Skin epidermis (tissue), 12 donors: ENCODE results near the gene PEX14.
"Not testable (repeated sequence)": the region's sequence is repeated elsewhere in the genome, so short reads cannot be mapped to it uniquely, and the experiment has no call there.

Experiments
- H3K27ac ChIP-seq, 21 experiments: fragments of 200-600 bp; sonication (generic) in 11 of 21; one replicate each; pipeline ENCODE4 v1.5.0; 2020; ENCODE audit warnings: mild to moderate bottlenecking in 3 of 21, inconsistent platforms in 2 of 21, moderate library complexity in 2 of 21
- H3K4me3 ChIP-seq, 7 experiments: fragments of 200-600 bp; sonication (generic) in 2 of 7; one replicate each; pipeline ENCODE4 v1.5.0; 2020; ENCODE audit warnings: inconsistent platforms in 2 of 7, mild to moderate bottlenecking in 2 of 7, moderate library complexity in 1 of 7

PEX14 gene, protein sequence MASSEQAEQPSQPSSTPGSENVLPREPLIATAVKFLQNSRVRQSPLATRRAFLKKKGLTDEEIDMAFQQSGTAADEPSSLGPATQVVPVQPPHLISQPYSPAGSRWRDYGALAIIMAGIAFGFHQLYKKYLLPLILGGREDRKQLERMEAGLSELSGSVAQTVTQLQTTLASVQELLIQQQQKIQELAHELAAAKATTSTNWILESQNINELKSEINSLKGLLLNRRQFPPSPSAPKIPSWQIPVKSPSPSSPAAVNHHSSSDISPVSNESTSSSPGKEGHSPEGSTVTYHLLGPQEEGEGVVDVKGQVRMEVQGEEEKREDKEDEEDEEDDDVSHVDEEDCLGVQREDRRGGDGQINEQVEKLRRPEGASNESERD

DNA sequence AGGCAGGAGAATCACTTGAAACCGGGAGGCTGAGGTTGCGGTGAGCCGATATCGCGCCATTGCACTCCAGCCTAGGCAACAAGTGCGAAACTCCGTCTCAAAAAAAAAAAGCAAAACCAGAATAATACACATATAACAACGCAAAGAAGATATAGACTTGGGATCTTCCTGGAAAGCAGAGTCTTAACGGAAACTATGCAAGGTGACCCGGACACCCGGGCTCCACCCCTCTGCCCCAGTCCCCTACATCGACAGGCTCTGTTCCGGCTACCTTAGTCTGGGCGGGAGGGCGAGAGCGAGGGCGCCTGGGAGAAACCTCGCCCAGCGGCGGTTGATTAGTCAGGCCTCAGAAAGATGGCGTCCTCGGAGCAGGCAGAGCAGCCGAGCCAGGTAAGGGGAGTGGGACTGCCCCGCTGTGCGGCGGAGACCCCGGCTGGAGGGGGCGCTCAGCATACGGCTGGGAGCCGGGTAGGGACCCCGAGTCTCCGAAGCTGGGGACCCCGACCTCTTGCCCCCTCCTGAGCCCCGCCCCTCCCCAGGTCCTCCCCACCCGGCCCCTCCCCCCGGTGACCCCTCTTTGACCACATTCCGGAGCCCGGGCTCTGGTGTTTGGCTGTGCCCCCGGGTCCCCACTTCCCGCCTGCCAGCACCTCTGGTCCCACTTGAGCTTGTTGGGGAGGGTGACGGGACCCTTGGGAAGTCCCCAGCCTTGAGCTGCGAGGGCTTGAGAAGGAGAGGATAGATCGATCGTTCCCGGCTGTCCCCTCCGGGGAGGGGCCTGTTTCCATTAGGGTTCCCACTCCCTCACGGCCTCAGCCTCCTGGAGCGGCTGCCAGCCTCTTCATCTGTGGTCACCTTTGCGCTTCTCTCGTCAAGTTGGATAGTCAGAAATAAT, at the start of gene PEX14:
PEX14 (plus strand) TSS at position 338 of the 895 bp plus-strand sequence; CDS start at position 355, 17 bp downstream.
- Histone ChIP-seq H3K4me3 (peak within 1 kb of the TSS; percentile 69 to 100 (median 95)), H3K27ac (peak within 1 kb of the TSS in 20 of 21 experiments; percentile 24 to 93 (median 87))

DNA sequence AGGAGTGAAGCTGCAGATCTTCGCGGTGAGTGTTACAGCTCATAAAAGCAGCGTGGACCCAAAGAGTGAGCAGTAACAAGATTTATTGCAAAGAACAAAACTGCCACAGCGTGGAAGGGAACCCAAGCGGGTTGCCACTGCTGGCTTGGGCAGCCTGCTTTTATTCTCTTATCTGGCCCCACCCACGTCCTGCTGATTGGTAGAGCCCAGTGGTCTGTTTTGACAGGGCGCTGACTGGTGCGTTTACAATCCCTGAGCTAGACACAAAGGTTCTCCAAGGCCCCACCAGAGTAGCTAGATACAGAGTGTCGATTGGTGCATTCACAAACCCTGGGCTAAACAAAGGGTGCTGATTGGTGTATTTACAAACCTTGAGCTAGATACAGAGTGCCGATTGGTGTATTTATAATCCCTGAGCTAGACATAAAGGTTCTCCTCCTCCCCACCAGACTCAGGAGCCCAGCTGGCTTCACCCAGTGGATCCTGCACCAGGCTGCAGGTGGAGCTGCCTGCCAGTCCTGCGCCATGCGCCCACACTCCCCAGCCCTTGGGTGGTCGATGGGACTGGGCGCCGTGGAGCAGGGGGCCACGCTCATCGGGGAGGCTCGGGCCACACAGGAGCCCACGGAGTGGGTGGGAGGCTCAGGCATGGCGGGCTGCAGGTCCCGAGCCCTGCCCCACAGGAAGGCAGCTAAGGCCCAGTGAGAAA, 48.8 kb upstream of the PEX14 start:
- H3K4me3 ChIP-seq, H3K27ac ChIP-seq: not testable (repeated sequence)

DNA sequence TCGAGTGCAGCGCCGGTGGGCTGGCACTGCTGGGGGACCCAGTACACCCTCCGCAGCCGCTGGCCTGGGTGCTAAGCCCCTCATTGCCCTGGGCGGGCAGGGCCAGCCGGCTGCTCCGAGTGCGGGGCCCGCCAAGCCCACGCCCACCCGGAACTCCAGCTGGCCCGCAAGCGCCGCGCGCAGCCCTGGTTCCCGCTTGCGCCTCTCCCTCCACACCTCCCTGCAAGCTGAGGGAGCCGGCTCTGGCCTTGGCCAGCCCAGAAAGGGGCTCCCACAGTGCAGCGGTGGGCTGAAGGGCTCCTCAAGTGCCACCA, 48.3 kb upstream of the PEX14 start:
- not testable (repeated sequence) for H3K27ac ChIP-seq

DNA sequence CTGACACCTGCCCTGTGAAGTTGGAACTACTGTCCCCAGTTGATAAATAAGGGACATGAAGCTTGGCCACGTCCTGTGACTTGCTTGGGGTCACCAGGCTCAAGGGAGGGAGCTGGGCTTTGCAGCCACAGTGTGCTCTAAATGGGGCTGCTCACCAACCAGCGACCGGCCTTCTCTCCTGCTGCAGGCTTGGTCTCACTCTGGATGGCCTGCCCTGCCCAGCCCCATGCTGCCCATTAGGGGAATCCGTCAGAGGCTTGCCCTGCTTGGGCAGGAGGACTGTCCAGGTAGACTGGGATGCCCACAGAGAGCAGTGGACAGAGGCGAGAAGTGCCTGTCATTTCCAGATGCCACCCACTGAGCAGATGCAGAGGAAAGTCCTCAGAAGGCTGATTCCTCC, 45.8 kb upstream of the PEX14 start:
- no peak overlapping the region for H3K4me3 ChIP-seq
- no peak overlapping the region for H3K27ac ChIP-seq

More for the DNA sequence above, 48.3 kb upstream of the PEX14 start:
- not testable (repeated sequence) for H3K4me3 ChIP-seq

DNA sequence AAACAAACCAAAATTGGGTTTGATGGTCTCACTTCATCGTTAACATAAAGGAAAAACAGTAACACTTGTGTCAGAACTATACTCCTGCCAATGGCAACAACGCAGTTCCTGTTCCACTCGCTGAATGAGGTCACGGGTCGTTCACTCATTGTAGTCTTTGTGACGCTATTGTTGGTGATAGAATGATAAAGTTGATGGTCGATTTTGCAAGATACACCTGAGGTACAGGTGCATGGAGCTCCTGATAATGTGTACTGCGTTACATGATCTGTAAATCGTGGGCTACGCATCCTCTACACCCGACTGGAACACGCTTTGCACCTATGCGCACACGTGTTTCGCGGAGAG, 44.9 kb upstream of the PEX14 start:
- Histone ChIP-seq H3K4me3 (peak overlapping the region; percentile 48 to 86 (median 72)), H3K27ac (peak overlapping the region in 16 of 21 experiments; percentile 25 to 81 (median 66))

DNA sequence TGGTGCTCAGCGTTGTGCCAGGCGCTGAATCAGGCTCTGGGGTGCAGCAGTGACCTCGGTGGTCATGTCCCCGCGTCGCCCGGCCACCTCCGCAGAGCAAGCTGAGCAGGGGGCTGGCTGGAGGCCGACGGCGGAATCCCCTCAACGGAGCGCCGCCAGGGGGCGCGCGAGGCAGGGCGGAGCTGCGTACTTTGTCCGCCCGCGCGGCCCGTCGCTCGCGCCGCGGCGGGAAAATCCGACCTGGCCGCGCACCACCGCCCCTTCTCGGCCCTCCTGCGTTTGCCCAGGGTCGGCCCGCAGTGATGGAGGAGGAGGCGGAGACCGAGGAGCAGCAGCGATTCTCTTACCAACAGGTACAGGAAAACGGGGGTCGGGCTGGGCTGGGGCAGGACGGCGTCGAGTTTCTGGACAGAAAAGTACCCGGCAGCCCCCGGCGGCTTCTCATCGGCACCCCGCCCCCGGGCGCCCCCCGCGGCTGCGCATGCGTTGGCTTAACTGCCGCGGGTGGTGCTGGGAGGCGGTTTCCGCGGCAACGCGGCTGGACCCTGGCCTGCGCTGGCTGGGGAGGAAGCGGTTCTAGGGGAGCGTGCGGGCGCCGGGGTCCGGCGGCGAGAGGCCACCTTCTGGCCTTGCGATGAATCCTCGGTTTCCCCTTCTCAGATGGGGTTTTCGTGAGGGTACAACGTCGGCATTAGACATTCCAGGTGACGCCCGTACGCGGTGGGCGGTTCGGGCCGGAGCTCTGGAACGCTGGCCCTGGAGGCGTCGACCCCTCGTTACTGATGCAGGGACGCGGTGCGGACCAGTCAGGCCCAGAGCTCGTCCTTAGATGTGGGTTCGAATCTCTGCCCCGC, 44.3 kb upstream of the PEX14 start, which contains the start of gene CENPS:
CENPS (plus strand) TSS at position 218 of the 854 bp plus-strand sequence; CDS start at position 303, 85 bp downstream.
- peak within 1 kb of the TSS; percentile 48 to 86 (median 72) for H3K4me3 ChIP-seq
- peak within 1 kb of the TSS in 20 of 21 experiments; percentile 22 to 81 (median 70) for H3K27ac ChIP-seq

DNA sequence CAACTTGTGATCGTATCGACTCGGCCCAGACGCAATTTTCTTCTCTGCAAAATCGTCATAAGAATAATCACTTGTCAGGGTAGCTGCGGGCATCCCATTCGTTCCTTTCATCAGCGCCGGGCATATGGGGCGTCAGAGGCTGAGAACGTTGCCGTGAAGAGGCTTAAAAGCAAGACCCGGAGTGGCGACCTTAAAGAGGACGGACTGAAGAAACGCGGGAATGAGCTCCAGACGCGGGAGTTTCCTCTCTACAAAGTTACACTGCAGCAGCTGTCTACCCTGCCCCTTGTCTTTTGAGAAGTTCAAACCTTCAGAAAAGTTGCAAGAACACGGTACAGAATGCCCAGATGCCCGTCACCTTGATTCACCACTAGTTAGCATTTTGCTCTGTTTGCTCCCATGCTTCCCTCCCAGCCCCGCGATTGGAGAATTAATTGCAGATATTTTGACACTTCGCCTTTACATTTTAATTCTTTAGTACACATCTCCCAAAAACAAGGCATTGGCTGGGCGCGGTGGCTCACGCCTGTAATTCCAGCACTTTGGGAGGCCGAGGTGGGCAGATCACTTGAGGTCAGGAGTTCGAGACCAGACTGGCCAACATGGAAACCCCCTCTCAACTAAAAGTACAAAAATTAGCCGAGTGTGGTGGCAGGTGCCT, 43.5 kb upstream of the PEX14 start:
- Histone ChIP-seq H3K27ac (peak overlapping the region in 18 of 21 experiments; percentile 25 to 81 (median 72)), H3K4me3 (peak overlapping the region; percentile 48 to 86 (median 72))

DNA sequence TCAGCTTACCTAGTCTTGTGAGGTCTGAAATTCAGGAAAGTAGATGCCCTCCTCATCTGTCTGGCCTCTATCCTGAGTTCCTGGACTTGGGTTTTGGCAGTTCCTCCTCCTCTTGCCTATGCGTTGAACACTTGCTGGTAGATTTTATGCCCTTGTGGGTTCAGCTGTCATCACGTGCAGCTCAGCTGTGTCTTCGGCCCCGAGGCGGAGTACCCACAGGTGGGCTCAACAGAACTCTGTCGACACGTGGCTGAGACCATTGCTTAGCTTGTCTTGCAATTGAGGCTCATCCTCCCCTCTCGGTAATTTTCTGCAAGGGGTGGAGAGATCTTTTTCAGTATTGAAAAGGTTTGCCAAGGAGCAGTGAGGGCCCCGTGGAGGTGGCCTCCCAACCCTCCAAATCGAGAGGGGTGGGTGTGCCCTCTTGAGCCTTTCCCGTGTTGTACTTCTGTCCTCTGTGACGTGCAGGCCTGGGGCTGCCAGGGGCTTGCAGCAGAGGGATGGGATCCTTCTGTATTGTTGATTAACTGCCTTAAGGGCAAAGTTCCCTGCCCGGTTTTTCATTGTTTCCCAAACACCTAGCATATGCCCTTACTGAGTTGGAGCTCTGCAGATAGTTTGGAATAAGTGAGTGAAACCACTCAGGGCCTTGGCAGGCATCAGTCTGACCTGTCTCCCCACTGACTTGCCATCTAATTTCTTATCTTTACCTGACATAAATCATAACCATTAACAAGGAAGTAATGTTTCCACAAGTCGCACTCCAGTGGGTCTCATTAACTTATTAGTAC, 41.6 kb upstream of the PEX14 start:
- no peak overlapping the region for H3K27ac ChIP-seq
- no peak overlapping the region for H3K4me3 ChIP-seq

DNA sequence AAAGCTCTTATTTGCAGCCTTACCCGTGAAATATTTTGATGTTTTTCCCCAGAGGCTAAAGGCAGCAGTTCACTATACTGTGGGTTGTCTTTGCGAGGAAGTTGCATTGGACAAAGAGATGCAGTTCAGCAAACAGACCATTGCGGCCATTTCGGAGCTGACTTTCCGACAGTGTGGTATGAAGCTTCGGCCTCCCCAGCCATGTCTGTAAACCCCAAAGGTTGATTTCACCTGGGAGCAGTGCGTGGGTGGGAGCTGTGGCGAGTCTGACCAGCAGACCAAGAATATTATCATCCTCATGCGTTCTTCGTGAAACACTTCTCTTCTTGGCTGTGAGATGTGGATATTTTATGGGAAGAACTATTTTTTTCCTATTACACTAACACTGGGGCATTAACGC, 41.0 kb upstream of the PEX14 start:
- H3K27ac ChIP-seq: no peak overlapping the region
- no peak overlapping the region for H3K4me3 ChIP-seq

DNA sequence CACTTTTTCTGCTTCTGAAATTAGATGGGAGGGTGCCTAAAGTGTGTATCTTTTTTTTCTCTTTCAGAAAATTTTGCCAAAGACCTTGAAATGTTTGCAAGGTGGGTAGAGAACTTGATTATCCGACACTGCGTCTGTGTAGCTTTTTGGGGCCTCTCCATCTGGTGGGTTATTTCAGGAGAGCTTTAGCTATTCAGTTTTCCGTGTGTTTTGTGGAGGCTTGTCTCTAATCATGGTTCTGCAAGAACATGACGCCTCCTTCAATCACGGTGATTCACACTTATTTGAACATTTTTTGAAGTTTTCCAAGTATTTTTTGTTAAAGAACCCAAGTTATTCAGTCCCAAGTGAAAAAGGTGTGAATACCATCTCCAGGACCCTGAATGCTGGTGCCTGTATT, 40.2 kb upstream of the PEX14 start:
- Histone ChIP-seq H3K4me3 (no peak overlapping the region), H3K27ac (no peak overlapping the region)

DNA sequence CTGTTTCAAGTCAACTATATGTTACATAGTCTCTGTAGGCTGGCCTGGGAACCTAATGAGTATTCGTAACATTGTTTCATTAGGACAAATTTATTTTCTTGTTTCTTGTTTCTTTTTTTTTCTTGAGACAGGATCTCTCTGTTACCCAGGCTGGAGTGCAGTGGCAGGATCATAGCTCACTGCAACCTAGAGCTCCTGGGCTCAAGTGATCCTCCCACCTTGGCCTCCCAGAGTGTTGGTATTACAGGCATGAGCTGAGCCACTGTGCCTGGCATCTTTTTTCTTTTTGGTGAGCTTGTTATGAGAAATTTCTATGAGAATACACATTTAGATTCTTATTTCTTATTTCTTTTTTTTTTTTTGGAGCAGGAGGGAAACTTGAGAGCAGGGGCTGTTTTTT, 37.7 kb upstream of the PEX14 start:
- H3K27ac ChIP-seq: no peak overlapping the region
- H3K4me3 ChIP-seq: no peak overlapping the region

DNA sequence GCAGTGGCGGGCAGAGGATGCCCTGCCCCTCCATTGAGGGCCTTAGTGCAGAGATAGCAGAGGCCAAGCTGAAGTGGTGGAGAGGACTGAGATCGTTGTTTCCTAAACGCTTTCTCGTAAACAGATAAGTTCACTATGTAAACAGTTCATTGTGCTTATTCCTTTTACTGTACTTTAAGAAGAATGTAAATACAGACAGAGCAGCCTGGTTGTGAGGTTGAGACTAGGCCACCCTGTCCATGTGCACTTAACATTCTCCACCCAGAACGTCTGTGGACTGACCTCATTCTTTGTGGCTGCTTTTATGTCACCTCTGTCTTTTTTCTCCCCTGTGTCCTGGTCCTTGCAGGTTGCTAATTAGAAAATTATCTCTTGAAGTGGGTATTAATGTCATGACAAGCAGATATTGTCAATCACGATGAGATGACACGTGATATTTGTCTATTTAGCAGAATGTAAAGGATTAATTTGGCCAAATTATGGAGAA, 36.0 kb upstream of the PEX14 start:
- no peak overlapping the region for H3K27ac ChIP-seq

DNA sequence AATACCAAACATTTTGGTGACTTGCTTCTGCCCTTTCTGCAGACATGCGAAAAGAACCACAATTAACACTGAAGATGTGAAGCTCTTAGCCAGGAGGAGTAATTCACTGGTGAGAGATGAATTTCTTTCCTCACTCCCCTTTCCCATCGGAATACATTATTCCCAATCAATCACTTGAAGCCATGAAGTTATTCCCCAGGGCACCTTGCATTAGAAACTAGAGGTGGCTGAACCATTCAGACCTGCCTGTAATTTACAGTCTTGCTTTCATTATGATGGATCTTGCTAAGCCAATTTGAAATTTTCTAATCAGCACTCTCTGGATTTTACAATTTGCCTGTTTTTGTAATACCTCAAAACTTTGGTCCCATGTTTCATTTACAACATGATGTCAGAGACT, 34.4 kb upstream of the PEX14 start:
- no peak overlapping the region for H3K4me3 ChIP-seq
- no peak overlapping the region for H3K27ac ChIP-seq

More for the DNA sequence above, 36.0 kb upstream of the PEX14 start:
- H3K4me3 ChIP-seq: no peak overlapping the region

DNA sequence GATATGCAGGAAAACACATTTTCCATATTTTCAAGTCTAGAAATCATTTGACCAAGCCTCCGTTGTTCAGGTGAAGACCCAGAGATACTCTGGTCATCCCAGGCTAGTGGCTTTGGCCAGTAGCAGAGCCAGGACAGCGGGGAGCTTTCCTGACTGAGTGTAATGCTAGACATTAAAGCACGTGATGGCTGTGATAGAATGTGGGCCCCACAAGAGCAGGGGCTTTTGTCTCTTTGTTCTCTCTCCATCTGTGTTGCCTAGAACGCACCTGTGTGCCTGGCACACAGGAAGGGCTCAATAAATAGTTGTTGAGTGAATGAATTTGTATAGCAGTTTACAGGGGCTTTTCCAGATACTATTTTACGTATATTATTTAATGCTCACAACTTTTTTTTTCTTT, 34.0 kb upstream of the PEX14 start:
- Histone ChIP-seq H3K4me3 (no peak overlapping the region), H3K27ac (no peak overlapping the region)

DNA sequence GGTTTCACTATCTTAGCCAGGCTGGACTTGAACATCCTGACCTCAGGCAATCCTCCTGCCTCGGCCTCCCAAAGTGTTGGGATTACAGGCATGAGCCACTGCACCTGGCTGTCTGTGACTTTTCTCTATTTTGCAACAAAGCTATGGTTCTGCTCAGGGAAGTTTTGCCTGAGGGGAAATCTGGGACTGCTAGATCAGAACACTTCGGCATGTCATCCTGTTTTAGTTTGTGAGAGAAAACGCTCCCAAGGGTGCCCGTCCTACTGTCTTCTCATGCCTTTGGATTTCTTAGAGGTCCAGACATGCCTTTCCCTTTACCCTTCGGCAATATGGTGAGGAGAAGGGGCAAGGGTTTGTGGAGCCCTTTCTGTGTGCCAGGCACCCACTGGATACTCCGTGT, 30.5 kb upstream of the PEX14 start:
- H3K27ac ChIP-seq: no peak overlapping the region
- H3K4me3 ChIP-seq: no peak overlapping the region

DNA sequence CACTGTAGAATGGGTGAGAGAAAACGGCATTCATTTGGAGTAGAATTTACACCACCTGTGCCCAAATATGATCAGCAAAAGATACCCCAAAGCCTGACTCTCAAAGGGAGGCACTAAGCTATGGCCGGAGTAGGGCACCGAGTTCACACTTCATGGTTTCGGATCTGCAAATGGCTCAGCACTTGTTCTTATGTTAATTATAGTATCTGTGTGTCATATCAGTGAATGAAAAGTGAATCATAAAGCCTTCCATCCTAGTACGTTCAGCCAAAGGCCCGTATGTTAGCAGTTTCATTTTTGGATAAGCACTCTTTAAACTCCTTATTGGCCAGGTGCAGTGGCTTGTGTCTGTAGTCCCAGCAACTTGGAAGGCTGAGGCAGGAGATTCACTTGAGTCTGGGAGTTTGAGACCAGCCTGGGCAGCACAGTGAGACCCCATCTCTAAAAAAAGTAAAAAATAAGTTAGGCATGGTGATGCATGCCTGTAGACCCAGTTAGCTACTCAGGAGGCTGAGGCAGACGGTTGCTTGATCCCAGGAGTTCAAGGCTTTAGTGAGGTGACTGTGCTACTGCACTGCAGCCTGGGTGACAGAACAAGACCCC, 29.9 kb upstream of the PEX14 start:
- H3K4me3 ChIP-seq: no peak overlapping the region

DNA sequence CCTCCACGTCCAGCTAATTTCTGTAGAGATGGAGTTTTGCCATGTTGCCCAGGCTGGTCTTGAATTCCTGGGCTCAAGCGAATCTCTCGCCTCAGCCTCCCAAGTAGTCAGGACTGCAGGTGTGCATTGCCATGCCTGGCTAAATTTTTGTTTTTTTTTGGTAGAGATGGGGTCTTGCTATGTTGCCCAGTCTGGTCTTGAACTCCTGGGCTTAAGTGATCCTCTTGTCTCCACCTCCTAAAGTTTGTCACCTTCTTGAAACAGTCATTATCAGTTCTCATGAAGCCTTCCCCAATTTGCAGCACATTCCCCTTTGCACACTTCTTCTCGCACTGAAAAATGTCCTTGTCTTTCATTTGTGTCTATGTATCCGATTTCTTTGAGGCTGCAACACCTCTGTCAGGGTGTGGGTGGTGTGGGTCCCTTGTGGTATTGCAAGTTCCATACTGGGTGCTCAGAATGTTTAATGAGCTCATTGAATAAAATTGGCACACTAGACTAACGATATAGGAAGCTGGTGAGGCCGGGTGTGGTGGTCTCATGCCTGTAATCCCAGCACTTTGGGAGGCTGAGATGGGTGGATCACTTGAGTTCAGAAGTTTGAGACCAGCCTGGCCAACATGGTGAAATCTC, 27.8 kb upstream of the PEX14 start:
- H3K4me3 ChIP-seq: no peak overlapping the region
- no peak overlapping the region for H3K27ac ChIP-seq

More for the DNA sequence above, 29.9 kb upstream of the PEX14 start:
- H3K27ac ChIP-seq: no peak overlapping the region
